Measurements from ENCODE around the gene NPPA.
"Not testable (repeated sequence)": the region's sequence is repeated elsewhere in the genome, so short reads cannot be mapped to it uniquely, and the experiment has no call there.

Gene NPPA

DNA sequence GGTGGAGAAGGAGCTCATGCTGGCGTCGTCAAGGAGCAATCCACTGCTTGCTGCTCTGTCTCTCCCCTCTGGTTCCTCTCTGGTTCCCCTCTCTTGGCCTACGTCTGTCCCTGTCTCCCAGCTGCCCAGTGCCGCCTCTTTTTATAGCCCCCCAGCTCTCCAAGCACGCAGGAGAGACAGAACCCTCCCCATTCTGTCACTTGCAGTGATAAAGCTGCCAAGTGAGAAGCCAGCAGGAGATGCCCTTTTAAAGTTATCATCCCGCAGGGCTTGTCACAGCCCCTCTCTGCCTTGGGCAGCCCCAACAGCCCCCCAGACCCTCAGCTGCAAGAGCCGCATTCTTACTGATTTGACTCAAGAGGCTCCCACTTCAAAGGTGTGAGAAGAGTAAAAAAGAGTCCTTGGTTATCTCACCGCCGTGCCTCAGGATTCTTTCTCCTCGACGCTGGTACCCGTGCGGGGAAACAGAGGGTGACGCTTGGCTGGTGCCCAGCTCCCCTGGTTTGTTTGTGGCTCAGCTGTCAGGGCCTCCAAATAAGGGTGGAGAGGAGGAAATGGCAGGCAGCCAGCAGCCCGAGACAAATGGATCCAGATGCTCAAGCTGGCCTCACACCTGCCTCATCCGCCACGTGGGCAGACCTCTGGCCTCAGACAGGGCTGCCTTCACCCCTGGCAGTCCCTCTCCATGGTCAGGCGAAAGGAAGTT lies at the start of gene NPPA:
TSS of gene NPPA (minus strand) at position 117 of the 706 bp plus-strand sequence. CDS start at position 18, 99 bp downstream.
- peaks cover 0 to under 1% of the 10 kb centered on the region in 2 donors for H3K4me1 ChIP-seq (ENCODE audit: control insufficient read depth in 1 of 2, insufficient read depth in 2 of 2, low read length in 2 of 2)
- H3K9me3 ChIP-seq (ENCODE audit: control insufficient read depth in 1 of 2, low read length in 2 of 2) = no peaks in the 10 kb centered on the region
- H3K27ac ChIP-seq (ENCODE audit: low read length) = no peak within 1 kb of the TSS
- H3K36me3 ChIP-seq (ENCODE audit: control insufficient read depth in 1 of 2, insufficient read depth in 2 of 2, low read length in 2 of 2) = peaks cover 17 to 26% of the 10 kb centered on the region in 2 donors
- H3K4me3 ChIP-seq (ENCODE audit: low read depth in 1 of 2, low read length in 2 of 2) = no peak within 1 kb of the TSS
- H3K27me3 ChIP-seq (ENCODE audit: low read depth, low read length) = no peaks in the 10 kb centered on the region

GRCh38 chr1:11894501-11894900 lies 46.9 kb upstream of the NPPA start:
- not testable (repeated sequence) for H3K27me3 ChIP-seq (ENCODE audit: low read depth, low read length)

DNA sequence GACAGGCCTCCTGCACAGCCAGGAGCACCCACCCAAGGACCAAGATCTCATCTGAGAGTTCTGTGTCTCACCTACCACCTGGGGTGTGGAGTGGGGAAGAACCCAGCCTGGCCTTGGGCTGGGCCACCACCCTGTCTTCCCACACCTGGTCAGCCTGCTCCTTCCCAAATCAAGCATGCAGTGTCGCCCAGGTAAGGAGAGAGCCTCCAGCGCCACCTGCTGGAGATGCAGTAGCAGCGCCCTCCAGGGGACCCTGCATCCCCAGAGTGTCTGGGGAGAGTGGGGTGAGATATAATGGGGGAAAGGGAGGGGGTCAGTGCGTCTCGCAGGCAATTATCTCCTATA lies 46.3 kb upstream of the NPPA start:
- no peak overlapping the region for H3K4me3 ChIP-seq (ENCODE audit: low read depth in 1 of 2, low read length in 2 of 2)
- H3K4me1 ChIP-seq (ENCODE audit: control insufficient read depth in 1 of 2, insufficient read depth in 2 of 2, low read length in 2 of 2) = peaks cover 0 to 3% of the 10 kb centered on the region in 2 donors
- no peaks in the 10 kb centered on the region for H3K27me3 ChIP-seq (ENCODE audit: low read depth, low read length)
- no peaks in the 10 kb centered on the region for H3K36me3 ChIP-seq (ENCODE audit: control insufficient read depth in 1 of 2, insufficient read depth in 2 of 2, low read length in 2 of 2)
- H3K9me3 ChIP-seq (ENCODE audit: control insufficient read depth in 1 of 2, low read length in 2 of 2) = no peaks in the 10 kb centered on the region
- no peak overlapping the region for H3K27ac ChIP-seq (ENCODE audit: low read length)

More at GRCh38 chr1:11894501-11894900, 46.9 kb upstream of the NPPA start:
- H3K36me3 ChIP-seq (ENCODE audit: control insufficient read depth in 1 of 2, insufficient read depth in 2 of 2, low read length in 2 of 2); H3K27ac ChIP-seq (ENCODE audit: low read length); H3K4me1 ChIP-seq (ENCODE audit: control insufficient read depth in 1 of 2, insufficient read depth in 2 of 2, low read length in 2 of 2); H3K4me3 ChIP-seq (ENCODE audit: low read depth in 1 of 2, low read length in 2 of 2); H3K9me3 ChIP-seq (ENCODE audit: control insufficient read depth in 1 of 2, low read length in 2 of 2): not testable (repeated sequence)

- Histone ChIP-seq H3K27me3 (ENCODE audit: low read depth, low read length) (no peaks in the 10 kb centered on the region), H3K27ac (ENCODE audit: low read length) (no peak overlapping the region), H3K36me3 (ENCODE audit: control insufficient read depth in 1 of 2, insufficient read depth in 2 of 2, low read length in 2 of 2) (no peaks in the 10 kb centered on the region), H3K9me3 (ENCODE audit: control insufficient read depth in 1 of 2, low read length in 2 of 2) (no peaks in the 10 kb centered on the region), H3K4me3 (ENCODE audit: low read depth in 1 of 2, low read length in 2 of 2) (no peak overlapping the region), H3K4me1 (ENCODE audit: control insufficient read depth in 1 of 2, insufficient read depth in 2 of 2, low read length in 2 of 2) (no peaks in the 10 kb centered on the region)
Measured at GRCh38 chr1:11891433-11892186, 44.0 kb upstream of the NPPA start.

DNA sequence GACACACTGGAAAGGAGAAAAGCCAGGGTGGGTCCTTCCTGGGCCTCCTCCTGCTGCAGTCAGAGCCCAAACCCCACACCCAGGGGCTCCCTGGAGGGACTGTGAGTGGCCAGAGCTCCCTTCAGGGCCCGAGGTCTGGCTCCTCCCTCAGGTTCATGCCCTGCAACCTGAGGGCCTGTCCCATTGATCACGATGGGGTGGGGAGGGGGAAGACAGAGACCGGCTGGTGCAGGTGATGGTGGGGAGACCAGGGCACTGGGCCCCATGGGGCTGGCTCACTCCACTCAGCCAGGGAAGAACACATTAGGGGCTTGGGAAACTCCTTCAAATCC lies 41.3 kb upstream of the NPPA start:
- Histone ChIP-seq H3K4me1 (ENCODE audit: control insufficient read depth in 1 of 2, insufficient read depth in 2 of 2, low read length in 2 of 2) (no peaks in the 10 kb centered on the region), H3K4me3 (ENCODE audit: low read depth in 1 of 2, low read length in 2 of 2) (no peak overlapping the region), H3K36me3 (ENCODE audit: control insufficient read depth in 1 of 2, insufficient read depth in 2 of 2, low read length in 2 of 2) (no peaks in the 10 kb centered on the region), H3K27me3 (ENCODE audit: low read depth, low read length) (no peaks in the 10 kb centered on the region), H3K9me3 (ENCODE audit: control insufficient read depth in 1 of 2, low read length in 2 of 2) (no peaks in the 10 kb centered on the region), H3K27ac (ENCODE audit: low read length) (no peak overlapping the region)

GRCh38 chr1:11888206-11888876 lies 40.8 kb upstream of the NPPA start:
- H3K27ac ChIP-seq (ENCODE audit: low read length) = no peak overlapping the region
- no peaks in the 10 kb centered on the region for H3K4me1 ChIP-seq (ENCODE audit: control insufficient read depth in 1 of 2, insufficient read depth in 2 of 2, low read length in 2 of 2)
- no peaks in the 10 kb centered on the region for H3K27me3 ChIP-seq (ENCODE audit: low read depth, low read length)
- no peaks in the 10 kb centered on the region for H3K9me3 ChIP-seq (ENCODE audit: control insufficient read depth in 1 of 2, low read length in 2 of 2)
- H3K36me3 ChIP-seq (ENCODE audit: control insufficient read depth in 1 of 2, insufficient read depth in 2 of 2, low read length in 2 of 2) = no peaks in the 10 kb centered on the region
- no peak overlapping the region for H3K4me3 ChIP-seq (ENCODE audit: low read depth in 1 of 2, low read length in 2 of 2)

- Histone ChIP-seq H3K27ac (ENCODE audit: low read length) (no peak overlapping the region), H3K36me3 (ENCODE audit: control insufficient read depth in 1 of 2, insufficient read depth in 2 of 2, low read length in 2 of 2) (no peaks in the 10 kb centered on the region), H3K4me1 (ENCODE audit: control insufficient read depth in 1 of 2, insufficient read depth in 2 of 2, low read length in 2 of 2) (no peaks in the 10 kb centered on the region), H3K9me3 (ENCODE audit: control insufficient read depth in 1 of 2, low read length in 2 of 2) (no peaks in the 10 kb centered on the region), H3K4me3 (ENCODE audit: low read depth in 1 of 2, low read length in 2 of 2) (no peak overlapping the region), H3K27me3 (ENCODE audit: low read depth, low read length) (no peaks in the 10 kb centered on the region)
Measured at GRCh38 chr1:11887666-11888007, 40.1 kb upstream of the NPPA start.

DNA sequence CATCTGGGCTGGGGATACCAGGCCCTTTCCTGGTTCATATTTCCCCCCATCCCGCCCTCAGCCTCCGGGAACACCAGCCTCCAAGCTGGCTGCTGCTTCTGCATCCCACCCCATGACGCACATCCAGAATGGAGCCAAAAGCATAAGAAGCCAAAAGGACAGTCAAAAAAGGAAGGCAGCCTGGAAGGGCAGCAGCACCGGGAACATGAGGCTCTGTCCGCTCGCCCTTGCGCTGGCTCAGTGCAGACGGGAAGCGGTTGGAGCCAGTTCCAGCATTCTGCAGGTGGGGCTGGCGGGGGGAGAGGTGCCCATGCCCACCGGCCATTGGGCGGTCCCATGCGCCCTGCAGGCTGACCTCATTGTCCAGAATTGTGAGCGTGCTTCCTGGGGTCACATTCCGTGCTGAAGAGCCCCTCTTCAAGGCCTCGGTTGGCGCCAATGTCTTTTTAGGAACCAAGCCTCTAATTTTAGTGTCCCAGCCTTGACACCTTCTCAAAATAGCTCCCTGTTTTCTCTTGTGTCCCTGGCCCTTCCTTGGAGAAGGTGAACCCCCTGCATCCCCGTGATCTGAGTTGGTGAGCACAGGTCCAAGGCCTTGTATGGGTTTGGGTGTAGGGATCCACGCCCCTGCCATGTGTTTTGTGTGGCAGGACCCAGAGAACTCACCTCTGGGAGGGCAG lies 39.5 kb upstream of the NPPA start:
- Histone ChIP-seq H3K36me3 (ENCODE audit: control insufficient read depth in 1 of 2, insufficient read depth in 2 of 2, low read length in 2 of 2) (no peaks in the 10 kb centered on the region), H3K9me3 (ENCODE audit: control insufficient read depth in 1 of 2, low read length in 2 of 2) (no peaks in the 10 kb centered on the region)

DNA sequence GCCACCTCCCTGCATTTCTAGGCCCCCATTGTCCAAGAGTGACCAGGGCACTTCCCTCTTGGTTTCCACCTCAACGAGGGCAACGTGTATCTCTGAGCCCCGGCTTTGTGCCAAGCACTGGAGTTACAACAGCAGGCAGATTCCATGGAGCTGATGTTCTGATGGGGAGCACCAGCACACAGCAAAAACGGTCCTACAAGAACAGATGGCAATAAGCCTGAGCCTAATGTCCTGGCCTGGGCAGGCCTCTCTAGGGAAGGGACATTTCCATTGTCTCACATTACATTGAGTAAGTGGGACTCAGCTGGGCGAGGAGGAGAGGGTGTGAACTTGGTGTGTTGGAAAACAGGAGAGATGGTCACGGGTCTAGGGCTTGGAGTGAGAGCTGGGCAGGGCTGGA lies 38.3 kb upstream of the NPPA start:
- no peaks in the 10 kb centered on the region for H3K27me3 ChIP-seq (ENCODE audit: low read depth, low read length)
- no peaks in the 10 kb centered on the region for H3K4me1 ChIP-seq (ENCODE audit: control insufficient read depth in 1 of 2, insufficient read depth in 2 of 2, low read length in 2 of 2)
- no peak overlapping the region for H3K4me3 ChIP-seq (ENCODE audit: low read depth in 1 of 2, low read length in 2 of 2)
- no peaks in the 10 kb centered on the region for H3K9me3 ChIP-seq (ENCODE audit: control insufficient read depth in 1 of 2, low read length in 2 of 2)
- H3K27ac ChIP-seq (ENCODE audit: low read length) = no peak overlapping the region
- no peaks in the 10 kb centered on the region for H3K36me3 ChIP-seq (ENCODE audit: control insufficient read depth in 1 of 2, insufficient read depth in 2 of 2, low read length in 2 of 2)

More for the DNA sequence above, 39.5 kb upstream of the NPPA start:
- Histone ChIP-seq H3K4me3 (ENCODE audit: low read depth in 1 of 2, low read length in 2 of 2) (no peak overlapping the region), H3K27me3 (ENCODE audit: low read depth, low read length) (no peaks in the 10 kb centered on the region), H3K4me1 (ENCODE audit: control insufficient read depth in 1 of 2, insufficient read depth in 2 of 2, low read length in 2 of 2) (no peaks in the 10 kb centered on the region), H3K27ac (ENCODE audit: low read length) (no peak overlapping the region)

DNA sequence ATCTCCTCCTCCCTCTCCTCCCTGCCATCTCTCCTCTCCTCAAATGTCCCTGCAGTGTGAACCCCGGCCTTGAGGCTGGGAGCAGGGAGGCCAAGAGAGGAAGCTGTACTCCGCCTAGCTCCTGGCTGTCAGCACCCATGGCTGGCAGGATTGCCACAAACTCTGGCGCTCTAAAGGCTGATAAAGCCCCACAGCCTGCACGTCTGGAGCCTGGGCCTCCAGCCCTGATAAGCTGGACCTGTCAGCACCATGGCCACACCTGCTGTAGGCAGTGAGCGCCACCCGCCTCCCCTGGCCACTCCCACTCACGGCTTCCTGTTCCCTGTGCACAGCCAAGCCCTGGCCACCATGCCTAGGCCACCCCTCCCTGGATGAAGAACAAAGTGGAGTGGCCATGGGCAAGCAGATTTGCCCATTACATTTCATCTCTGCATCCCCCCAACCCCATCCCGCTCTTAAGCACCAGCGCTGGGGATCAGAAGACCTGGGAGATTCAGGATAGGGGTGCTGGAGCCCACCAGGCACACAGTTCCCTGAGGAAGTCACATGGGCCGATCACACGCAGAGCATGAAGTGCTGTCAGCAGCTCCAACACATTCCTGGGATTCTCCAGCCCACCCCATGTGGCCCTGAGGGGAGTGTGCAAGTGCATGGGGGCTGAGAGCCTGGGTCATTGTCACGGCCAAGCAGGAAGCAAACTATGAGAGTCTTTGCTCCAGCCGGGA lies 35.4 kb upstream of the NPPA start:
- H3K27ac ChIP-seq (ENCODE audit: low read length) = no peak overlapping the region
- H3K9me3 ChIP-seq (ENCODE audit: control insufficient read depth in 1 of 2, low read length in 2 of 2) = no peaks in the 10 kb centered on the region
- H3K4me3 ChIP-seq (ENCODE audit: low read depth in 1 of 2, low read length in 2 of 2) = no peak overlapping the region
- H3K36me3 ChIP-seq (ENCODE audit: control insufficient read depth in 1 of 2, insufficient read depth in 2 of 2, low read length in 2 of 2) = no peaks in the 10 kb centered on the region
- no peaks in the 10 kb centered on the region for H3K4me1 ChIP-seq (ENCODE audit: control insufficient read depth in 1 of 2, insufficient read depth in 2 of 2, low read length in 2 of 2)
- H3K27me3 ChIP-seq (ENCODE audit: low read depth, low read length) = no peaks in the 10 kb centered on the region
